Fibroblast of pulmonary artery (primary cell): ENCODE data around the gene TBC1D2B.

Source experiments
- DNase-seq: peaks from one replicate; pipeline ENCODE4 v3.0.0-alpha.2; 2010; ENCODE audit warnings: low read depth
- H3K4me3 ChIP-seq: replicated peaks from 2 replicates; pipeline ENCODE4 v1.5.1; 2011; ENCODE audit warnings: low read depth, mild to moderate bottlenecking, control low read depth, low read length, moderate library complexity
- TF ChIP-seq, protein P1 (sequence below): IDR thresholded peaks from 2 replicates; pipeline ENCODE4 v1.5.1; 2011; ENCODE audit warnings: mild to moderate bottlenecking, control low read depth, low read length, inconsistent platforms; ENCODE audit errors: missing control alignments

TBC1D2B gene

DNA sequence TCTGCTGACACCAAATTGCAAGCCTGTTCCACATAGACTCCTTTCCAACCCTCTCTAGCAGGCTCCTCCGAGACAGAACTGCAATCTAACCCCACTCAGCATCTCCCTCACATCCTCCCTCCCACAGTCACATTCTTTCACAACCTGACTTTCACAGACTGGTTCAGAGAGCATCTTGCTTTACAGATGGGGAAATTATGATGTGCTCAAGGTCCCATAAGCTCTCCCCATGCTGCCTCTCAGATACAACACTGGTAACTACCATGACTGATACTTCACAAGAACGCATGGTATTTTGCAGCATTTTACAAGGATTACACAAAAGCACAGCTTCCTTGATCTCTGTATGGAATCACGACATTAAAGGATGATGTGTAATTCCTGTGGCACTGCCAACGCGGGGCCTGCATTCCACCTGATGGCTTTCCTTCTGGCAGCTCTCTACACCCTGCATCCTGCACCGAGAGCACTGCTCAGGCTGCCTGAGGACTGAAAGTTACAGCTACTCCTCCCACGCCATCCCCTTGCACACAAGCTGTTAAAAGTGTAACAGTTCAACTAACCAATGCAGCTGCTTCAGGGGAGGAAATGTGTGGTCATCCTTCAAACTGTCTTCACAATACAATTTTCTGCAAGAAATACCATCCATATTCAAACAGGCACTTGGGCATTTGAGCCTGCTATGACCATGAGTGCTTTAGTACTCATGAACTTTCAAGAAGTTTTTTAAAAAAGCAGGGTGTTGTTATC lies 27.6 kb downstream of the TBC1D2B start:
- DNase-seq = peak; percentile 75
- H3K4me3 ChIP-seq = no peak overlapping the region
- TF ChIP-seq, protein P1, sequence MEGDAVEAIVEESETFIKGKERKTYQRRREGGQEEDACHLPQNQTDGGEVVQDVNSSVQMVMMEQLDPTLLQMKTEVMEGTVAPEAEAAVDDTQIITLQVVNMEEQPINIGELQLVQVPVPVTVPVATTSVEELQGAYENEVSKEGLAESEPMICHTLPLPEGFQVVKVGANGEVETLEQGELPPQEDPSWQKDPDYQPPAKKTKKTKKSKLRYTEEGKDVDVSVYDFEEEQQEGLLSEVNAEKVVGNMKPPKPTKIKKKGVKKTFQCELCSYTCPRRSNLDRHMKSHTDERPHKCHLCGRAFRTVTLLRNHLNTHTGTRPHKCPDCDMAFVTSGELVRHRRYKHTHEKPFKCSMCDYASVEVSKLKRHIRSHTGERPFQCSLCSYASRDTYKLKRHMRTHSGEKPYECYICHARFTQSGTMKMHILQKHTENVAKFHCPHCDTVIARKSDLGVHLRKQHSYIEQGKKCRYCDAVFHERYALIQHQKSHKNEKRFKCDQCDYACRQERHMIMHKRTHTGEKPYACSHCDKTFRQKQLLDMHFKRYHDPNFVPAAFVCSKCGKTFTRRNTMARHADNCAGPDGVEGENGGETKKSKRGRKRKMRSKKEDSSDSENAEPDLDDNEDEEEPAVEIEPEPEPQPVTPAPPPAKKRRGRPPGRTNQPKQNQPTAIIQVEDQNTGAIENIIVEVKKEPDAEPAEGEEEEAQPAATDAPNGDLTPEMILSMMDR = no peak

DNA sequence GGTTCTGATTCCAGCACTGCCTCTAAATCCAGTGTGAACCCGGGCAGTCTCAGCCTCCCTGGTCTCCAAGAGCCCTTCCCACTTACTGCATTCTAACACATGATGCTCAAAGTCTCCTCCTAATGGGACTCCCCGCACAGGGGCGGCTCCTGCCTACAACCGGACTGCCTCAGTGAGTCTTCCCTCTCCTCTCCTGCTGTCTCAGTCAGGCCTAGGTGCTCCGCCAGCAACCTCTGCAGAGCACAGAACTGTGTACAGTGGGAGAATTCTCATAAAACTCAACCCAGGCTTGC lies 28.9 kb downstream of the TBC1D2B start:
- no peak for DNase-seq
- TF ChIP-seq, protein P1 = no peak
- no peak overlapping the region for H3K4me3 ChIP-seq

DNA sequence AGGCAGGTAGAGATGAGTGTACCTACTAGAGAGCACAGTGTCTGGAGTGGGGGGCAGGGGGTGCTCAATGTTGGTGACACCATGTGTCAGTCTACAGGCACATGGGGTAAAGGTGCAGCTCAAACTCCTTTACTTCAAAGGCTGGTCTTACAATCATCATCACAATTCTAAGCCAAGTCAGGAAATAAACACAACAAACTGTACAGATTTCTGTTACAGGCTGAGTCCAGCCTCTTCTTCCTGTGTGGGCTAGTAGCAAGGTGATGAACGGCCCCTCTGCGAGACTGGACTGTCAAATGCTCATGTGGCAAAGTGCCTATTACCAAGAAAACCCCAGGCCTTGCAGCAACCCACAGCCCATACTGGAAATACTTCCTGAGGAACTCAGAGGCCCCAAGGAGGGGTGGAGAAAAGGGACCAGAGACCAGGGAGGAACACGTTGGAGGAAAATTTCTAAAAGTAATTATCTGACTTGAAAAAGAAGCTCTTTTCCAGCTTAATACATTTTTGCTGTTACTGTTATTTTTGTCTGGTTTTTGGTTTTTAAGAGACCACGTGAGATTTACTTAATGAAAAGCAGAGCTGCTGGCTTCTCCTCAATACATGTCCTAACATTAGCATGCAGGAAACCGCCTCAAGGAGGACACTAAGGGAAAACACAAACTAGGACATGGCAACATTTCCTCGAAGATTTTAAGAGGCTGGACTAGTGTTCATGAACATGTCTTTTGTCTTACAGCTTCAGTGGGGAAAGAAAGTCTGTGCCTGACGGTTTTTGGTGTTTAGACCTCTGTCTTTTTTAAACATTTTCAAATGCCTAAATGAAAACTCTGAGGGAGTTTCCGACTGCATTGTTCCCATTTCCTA lies 29.5 kb downstream of the TBC1D2B start:
- H3K4me3 ChIP-seq = no peak overlapping the region
- peak; percentile 79 for DNase-seq
- TF ChIP-seq, protein P1 = no peak

DNA sequence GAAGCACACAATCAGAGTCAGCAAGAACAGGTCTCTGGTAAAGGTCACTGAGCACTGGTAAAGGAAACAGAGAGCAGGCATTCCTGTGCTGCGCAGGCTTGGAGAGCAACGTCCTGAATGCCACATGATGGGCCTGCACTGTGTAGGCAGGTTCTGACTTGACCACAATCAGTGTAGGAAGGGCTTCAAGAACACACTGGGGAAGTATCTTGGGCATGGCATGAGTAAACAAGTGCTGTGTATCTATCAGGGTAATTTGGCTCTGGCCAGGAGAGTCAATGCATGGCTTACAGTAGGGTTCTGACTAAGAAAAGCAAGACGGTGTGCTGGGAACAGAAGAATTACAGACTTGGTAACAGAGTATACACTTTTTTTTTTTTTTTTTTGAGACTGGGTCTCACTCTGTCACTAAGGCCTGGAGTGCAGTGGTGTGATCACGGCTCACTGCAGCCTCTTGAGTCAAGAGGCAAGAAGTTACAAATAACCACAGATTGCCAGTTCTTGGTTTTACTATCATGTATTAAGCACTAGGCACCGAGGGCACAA lies 30.6 kb downstream of the TBC1D2B start:
- DNase-seq = no peak
- no peak overlapping the region for H3K4me3 ChIP-seq
- TF ChIP-seq, protein P1 = no peak

DNA sequence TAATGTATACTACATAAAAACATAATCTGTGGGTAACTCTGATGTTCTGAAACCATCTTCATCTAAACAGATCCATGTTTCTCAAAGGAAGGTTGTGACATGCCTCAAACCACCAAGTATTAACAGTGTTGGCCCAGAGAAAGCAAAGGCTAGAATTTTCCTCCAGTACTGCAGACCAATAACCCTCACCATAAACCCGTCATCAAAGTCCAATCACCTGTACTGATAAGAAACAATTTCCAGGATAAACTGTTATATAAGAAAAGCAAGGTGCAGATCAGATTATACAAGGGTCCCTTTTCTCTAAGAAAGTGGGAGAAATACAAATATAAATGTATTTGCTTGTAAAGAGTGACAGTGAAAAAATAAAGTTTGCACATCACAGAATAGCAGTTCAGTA lies 32.3 kb downstream of the TBC1D2B start:
- DNase-seq = no peak
- TF ChIP-seq, protein P1 = no peak

DNA sequence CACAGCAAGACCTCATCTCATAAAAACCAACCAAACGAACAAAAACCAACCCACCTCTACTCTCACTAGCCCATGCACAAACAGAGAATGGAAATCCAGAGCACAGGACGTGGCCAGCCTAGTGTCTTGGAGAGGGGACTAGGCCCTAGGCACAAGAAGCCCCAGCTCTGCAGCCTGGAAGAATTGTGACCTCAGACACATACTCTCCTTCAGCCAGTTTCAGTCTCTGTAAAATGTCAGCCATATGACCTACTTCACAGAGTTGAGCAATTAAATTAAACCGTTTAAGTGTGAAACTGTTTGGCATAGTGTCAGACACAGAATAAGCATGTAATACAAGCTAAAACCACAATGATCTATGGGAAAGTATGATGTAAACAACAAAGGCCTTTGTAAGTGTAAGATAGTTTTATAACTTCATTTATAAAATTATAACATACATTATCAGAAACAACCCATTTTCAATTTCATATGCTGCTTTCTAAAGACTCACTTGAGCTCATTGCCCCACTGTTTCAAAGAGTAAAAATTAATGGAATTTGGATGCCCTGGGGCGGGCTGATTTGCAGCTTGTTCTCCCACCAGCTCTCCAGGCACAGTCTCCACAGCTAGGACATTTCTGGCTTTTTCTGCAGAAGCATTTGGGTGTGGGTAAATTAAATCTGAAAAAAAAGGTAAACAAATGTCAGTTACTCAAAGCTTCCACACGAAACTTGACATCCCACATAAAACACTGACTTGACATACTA lies 32.9 kb downstream of the TBC1D2B start:
- TF ChIP-seq, protein P1 = no peak
- no peak overlapping the region for H3K4me3 ChIP-seq
- no peak for DNase-seq

More for the DNA sequence above, 32.3 kb downstream of the TBC1D2B start:
- H3K4me3 ChIP-seq = no peak overlapping the region
